NCI-H187 treated with DMSO at 0.1 percent for 48 hours (cell line): Measurements from ENCODE around the gene EFCAB12.
A peak's percentile ranks its signal among the peaks of the same experiment; 100 is the strongest.

ENCODE experiments used
- DNase-seq: peaks from one replicate; lab custom pipeline; 2025; lab: John Stamatoyannopoulos, UW

The EFCAB12 gene

DNA sequence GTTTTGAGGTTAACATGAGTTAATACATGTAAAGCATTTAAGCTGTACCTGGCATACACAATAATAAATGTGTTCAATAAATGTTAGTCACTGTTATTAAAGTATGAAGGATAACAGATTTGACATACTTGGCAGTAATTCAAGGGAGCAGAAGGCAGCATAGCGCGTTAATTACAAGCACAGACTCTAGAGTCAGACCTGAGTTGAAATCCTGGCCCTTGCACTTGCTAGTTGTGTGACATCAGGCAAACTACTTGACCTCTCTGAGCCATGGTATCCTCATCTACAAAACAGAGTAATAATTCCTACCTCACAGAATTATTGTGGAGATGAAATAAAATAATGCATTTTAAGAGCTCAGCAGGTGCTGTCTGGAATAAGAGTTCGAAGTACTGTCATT lies 17.0 kb upstream of the EFCAB12 start:
- no peak for DNase-seq

- DNase-seq, result no peak
These were observed 14.5 kb upstream of the EFCAB12 start for GRCh38 chr3:129442947-129443346.

GRCh38 chr3:129442486-129442885 lies 14.1 kb upstream of the EFCAB12 start:
- DNase-seq, result no peak

DNA sequence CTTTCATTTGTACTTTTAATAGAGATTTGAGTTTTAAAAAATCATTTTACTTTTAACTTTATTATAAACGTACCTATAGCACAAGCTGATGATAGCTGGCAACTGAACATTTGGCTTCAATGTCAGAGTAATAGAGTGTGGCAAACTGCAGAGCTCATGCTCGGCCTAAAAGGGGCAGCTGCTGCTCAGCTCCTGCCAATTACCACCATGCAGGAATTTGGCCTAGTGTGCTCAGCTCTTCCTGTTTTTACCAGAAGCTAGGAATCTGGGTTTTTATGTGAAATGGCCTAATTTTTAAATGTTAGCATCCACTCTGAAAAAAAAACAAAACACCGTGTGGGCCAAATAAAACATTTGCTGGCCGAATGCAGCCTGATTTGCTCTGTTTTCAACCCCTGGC lies 13.3 kb upstream of the EFCAB12 start:
- no peak for DNase-seq

DNA sequence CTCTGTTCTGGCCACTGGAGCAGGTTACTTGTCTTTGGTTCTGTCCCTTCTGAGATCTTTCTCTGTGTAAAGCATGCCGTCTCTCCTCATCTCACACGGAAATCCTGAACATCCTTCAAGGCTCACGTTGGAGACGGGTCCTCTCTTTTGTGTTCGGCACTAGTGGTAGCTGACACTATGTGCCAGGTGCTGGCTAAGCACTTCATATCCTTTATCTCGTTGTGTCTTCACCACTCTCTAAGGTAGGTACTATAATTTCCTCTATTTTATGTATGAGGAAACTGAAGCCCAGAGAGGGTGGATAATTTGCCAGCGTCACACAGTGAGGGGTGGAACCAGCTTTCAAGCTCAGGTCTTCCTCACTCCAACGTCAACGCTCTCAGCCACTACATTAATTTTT lies 12.8 kb upstream of the EFCAB12 start:
- DNase-seq, result no peak

DNA sequence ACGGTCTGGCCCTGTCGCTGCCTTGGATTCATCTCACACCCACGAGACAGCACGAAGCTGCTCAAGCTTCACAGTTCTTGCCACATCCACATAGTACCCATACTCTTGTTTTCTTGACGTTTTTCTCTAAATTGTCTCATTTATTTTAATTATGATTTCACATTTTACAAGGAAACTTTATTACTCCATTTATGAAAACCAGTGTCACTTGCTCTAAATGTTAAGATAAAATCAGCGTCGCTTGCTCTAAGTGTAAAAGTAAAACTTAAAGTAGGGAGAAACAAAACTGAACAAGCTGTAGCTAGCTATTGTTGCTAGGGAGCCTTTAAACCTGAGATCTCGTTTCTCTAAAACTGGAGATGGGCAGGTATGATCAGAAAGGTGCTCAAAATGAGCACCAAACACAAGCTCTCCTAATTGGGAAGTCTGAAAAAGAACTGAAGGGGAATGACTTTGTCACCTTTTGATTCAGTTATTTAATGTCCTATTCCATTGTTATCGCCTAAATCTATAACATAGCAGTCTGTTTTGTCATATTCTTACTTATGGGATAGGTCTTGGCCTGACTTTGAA lies 12.3 kb upstream of the EFCAB12 start:
- DNase-seq, result no peak

- peak; percentile 95 for DNase-seq
These were observed 11.6 kb upstream of the EFCAB12 start, which contains the start of the genes IFT122 and MBD4 for GRCh38 chr3:129439817-129440617. Gene IFT122, plus strand, starts transcription at chr3:129440224. Its CDS starts 107 bp downstream, at chr3:129440331. Gene MBD4, minus strand, starts transcription at chr3:129439948. Its CDS starts 115 bp downstream, at chr3:129439833.

GRCh38 chr3:129439226-129439816 lies 10.9 kb upstream of the EFCAB12 start:
- no peak for DNase-seq

DNA sequence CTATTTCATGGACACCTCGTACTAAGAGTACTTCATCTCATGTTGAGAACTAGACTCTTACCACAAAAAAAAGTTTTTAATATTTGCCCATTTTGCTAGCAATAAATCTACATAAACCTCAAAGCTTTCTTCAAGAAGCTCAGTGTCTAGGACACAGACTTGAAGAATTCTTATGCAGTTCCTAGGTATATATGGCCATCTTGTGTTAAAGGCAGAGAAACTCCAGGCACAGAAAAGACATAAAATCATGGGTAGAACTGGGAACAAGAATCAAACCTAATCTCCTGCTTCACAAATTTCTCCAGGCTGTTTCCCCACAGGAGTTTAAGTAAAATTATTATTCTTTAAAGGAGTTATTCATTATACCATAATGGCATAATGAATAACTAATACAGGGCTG lies 6.9 kb upstream of the EFCAB12 start:
- no peak for DNase-seq

DNA sequence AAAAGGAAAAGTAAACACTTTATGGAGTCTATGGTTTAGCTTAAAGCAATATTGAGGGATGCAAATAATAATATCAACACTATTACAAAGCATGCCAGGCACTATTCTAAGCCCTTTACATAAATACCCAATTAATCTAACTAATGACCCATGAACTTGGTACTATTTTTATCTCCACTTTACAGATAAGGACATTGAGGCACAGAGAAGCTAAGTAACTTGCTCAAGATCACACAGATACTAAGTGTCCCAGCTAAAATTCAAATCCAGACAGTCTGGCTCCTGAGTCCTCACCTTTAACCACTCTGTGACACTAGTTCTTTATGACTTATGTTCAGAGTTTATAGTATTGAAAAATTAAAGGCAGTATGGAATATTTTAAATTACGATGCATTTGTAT lies 5.7 kb upstream of the EFCAB12 start:
- no peak for DNase-seq

DNA sequence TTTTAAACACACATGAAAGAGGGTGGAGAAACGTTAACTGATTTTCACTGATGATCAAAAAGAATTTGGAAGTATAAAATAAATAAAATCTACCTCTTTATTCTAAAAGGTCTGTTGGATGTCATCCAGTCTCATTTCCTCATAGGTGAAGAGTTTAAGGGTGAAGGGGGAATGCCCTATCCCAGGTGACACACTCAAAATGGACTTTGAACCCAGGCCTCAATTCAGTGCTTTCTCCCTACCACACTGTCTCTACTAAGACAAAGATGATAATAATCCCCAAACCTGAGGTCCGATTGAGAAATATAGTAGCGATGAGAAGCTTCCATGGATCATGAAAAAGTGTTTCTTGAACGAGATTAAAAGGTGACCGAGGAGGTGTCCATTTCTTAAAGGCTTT lies 5.1 kb upstream of the EFCAB12 start:
- DNase-seq, result no peak

DNA sequence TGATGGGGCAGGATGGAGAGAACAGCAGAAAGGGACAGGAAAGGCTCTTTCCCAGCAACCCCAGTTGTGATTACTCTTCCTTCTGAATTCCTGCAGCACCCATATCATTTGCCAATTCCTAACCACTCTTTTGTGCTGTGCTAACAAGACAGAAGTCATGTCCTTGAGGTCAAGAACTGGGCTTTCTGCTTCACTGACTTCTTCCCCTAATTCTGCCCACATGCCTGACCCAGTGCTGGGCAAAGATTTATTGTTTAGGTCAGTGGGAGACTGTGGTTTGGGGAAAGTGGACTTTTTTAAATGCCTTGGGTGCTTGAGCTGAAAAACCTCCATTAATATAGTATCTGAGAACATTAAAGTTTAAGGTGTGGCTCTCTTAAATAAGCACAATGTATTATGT lies 4.2 kb upstream of the EFCAB12 start:
- DNase-seq, result no peak

DNA sequence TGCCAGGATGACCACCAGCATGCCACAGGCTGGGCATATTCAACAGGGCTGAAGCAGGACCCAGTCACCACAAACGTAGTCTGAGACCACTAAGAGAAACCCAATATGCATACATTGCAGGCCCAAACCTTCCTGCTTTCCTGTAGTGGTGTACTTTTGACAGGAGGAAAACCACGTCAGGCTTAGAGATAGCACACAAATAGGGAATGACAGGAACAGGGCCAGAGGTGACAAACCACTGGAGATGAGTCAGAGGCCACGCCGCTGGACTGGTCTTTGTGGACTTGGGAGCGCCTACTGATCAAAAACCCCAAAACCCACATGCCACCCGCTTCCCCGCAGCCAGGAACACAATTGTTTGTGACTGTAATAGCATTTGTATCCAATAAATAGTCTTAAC lies 3.6 kb upstream of the EFCAB12 start:
- no peak for DNase-seq

- DNase-seq, result no peak
These were observed 1.2 kb upstream of the EFCAB12 start for GRCh38 chr3:129429602-129430001.

DNA sequence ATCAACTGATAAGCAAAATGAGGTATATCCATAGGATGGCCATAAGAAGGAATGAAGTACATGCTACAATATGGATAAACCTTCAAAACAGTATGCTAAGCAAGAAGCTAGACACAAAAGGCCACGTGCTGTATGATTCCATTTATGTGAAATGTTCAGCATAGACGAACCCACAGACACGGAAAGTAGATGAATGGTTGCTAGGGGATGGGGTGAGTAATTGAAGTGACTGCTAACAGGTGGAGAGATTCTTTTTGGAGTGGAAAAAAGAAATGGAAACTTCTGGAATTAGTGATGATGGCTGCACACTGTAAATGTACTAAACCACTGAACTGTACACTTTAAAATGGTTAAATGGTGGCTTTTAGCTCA lies 630 bp upstream of the EFCAB12 start:
- no peak for DNase-seq

GRCh38 chr3:129428007-129428375 lies 445 bp downstream of the EFCAB12 start:
- DNase-seq, result no peak

GRCh38 chr3:129425619-129426018 lies 2.8 kb downstream of the EFCAB12 start:
- DNase-seq, result no peak

DNA sequence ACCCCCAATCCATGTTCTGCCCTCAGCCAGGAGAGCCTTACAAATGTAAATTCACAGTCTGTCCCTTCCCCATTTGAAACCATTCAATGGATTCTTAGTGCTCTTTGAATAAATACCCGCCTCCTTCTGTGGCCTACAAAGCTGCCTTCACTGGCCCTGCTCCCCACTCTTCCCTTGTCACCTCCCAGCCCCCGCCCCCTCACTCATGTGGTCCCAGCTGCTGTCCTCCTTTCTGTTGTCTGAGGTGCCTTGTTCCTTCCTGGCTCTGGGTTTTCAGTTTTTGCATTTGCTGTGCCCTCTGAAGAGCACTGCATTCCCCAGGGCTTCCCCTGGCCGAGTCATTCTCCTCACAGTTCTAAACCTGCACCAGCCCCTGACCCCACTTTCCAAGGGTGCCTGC lies 3.2 kb downstream of the EFCAB12 start:
- DNase-seq, result no peak

DNA sequence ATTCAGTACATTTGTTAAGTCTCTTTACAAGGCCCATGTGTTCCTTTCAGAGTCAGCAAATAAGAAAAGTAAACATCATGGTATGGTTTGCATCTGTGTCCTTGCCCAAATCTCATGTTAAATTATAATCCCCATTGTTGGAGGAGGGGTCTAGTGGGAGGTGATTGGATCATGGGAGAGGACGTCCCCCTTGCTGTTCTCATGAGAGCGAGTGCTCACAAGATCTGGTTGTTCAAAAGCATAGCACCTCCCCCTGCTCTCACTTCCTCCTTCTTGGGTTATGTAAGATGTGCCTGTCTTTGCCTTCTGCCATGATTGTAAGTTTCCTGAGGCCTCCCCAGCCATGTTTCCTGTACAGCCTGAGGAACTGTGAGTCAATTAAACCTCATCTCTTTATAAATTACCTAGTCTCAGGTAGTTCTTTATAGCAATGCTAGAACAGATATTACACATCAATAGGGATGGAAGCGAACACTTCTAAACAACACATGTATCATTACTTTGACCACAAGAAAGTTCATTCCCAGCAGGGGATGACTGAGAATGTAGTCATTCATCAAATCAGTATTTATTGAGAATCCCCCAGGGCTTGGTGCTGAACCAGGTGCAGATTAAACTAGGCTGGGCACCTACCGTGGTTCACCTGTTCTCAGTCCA lies 4.1 kb downstream of the EFCAB12 start:
- DNase-seq, result no peak

DNA sequence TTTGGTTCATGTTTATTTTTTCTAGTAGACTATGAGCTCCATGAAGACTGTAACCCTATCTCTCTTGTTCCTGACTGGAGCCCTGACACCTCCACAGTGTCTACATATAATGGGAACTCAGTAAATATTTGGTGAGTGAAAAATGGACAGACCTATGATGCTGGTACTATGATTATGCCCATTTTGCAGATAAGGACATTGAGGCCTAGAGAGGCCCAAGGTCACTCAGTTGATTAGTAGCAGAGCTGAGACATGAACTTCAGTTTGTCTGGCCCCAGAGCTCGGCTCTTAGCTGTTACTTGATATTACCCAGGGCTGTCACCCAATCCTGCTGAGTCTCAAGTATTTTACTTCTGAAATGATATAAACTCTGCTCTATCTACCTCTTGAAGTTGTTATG lies 5.5 kb downstream of the EFCAB12 start:
- no peak for DNase-seq

DNA sequence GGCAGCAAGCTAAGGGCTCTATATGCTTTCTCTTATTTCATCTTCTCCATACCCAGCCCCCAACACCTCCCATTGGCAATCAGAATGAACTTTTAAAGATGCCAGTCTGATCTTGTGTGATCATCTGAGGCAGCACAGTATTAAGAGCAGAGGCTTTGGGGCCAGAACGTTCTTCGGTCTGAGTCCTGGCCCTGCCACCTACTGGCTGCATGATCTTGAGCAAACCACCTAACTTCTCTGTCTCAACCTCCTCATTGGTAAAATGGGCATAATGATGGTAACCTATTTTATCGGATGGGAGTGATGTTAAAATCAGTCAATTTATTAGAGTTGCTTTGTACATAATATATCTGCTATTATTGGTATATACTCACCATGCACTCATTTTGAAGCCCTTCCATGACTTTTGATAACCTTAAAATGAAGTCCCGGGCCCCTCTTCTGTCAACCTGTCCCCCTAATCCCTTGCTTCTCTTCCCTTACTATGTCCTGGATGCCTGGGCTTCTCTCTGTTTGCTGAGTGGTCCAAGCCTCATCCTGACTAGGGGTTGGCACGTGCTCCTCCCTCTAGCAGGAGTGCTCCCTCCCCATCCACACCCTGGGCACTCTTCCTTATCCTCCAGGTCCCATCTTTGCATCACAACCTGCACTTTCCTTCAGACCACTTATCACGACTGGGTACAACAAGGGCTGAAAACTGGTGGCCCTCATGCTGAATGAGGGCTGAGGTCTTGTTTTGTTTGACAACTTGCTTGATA lies 6.3 kb downstream of the EFCAB12 start:
- no peak for DNase-seq

- no peak for DNase-seq
These were observed 7.1 kb downstream of the EFCAB12 start for GRCh38 chr3:129421236-129421883.
